ENCODE results near the gene FAM184B.
"Not testable (repeated sequence)": the region's sequence is repeated elsewhere in the genome, so short reads cannot be mapped to it uniquely, and the experiment has no call there.

Gene FAM184B

GRCh38 chr4:17715511-17715910, 65.9 kb downstream of the FAM184B start:
- Histone ChIP-seq H2AFZ (ENCODE audit: low read length) (no peak overlapping the region), H3K14ac (ENCODE audit: low read length) (no peak overlapping the region), H3K23ac (ENCODE audit: low read depth, low read length, poor library complexity) (no peak overlapping the region), H3K9me3 (replicated peaks in 1 of 2; ENCODE audit: control insufficient read depth in 2 of 2, insufficient read depth in 1 of 2, low read depth in 1 of 2, low read length in 2 of 2) (no peaks in the 10 kb centered on the region), H2BK120ac (ENCODE audit: low read depth, low read length) (no peak overlapping the region), H3K27me3 (ENCODE audit: control insufficient read depth in 3 of 3, insufficient read depth in 3 of 3, low read depth in 1 of 3, low read length in 3 of 3) (no peaks in the 10 kb centered on the region), H3K27ac (replicated peaks; ENCODE audit: low read length) (no peak overlapping the region), H4K91ac (ENCODE audit: low read depth, low read length, poor library complexity) (no peak overlapping the region), H2BK15ac (ENCODE audit: low read length) (no peak overlapping the region), H2AK5ac (ENCODE audit: low read depth, low read length) (no peak overlapping the region), H3K4me3 (ENCODE audit: low read length in 2 of 2) (no peak overlapping the region), H3K36me3 (replicated peaks in 1 of 2; ENCODE audit: control insufficient read depth in 2 of 2, insufficient read depth in 2 of 2, low read length in 2 of 2) (no peaks in the 10 kb centered on the region), H3K9ac (ENCODE audit: low read depth, low read length, poor library complexity) (no peak overlapping the region), H3K4me1 (ENCODE audit: control insufficient read depth in 2 of 2, insufficient read depth in 1 of 2, low read depth in 1 of 2, low read length in 2 of 2) (peaks cover 0 to 19% of the 10 kb centered on the region in 2 donors), H3K18ac (ENCODE audit: low read length) (no peak overlapping the region), H3K79me1 (ENCODE audit: low read depth, low read length) (no peaks in the 10 kb centered on the region), H4K8ac (ENCODE audit: low read depth, low read length) (no peak overlapping the region), H3K4me2 (ENCODE audit: insufficient read depth, low read length, poor library complexity, severe bottlenecking) (no peak overlapping the region), H3K4ac (ENCODE audit: low read length) (no peak overlapping the region), H2BK5ac (ENCODE audit: low read length) (no peak overlapping the region), H2BK12ac (ENCODE audit: low read length) (no peak overlapping the region)
- no peak for DNase-seq (ENCODE audit: low spot score)
- no CpG with 5 or more reads among the region's 2 CpGs for WGBS, 2 donors (ENCODE audit: extremely low coverage in 2 of 2, insufficient read length in 2 of 2, insufficient replicate concordance in 1 of 2)

- H3K4ac ChIP-seq (ENCODE audit: low read length) = no peak overlapping the region
- no peak overlapping the region for H4K91ac ChIP-seq (ENCODE audit: low read depth, low read length, poor library complexity)
- H3K4me1 ChIP-seq (ENCODE audit: control insufficient read depth in 2 of 2, insufficient read depth in 1 of 2, low read depth in 1 of 2, low read length in 2 of 2) = peaks cover 0 to 19% of the 10 kb centered on the region in 2 donors
- no peak overlapping the region for H3K18ac ChIP-seq (ENCODE audit: low read length)
- H3K27ac ChIP-seq (replicated peaks; ENCODE audit: low read length) = no peak overlapping the region
- H4K8ac ChIP-seq (ENCODE audit: low read depth, low read length) = no peak overlapping the region
- H2BK12ac ChIP-seq (ENCODE audit: low read length) = no peak overlapping the region
- no CpG with 5 or more reads among the region's 5 CpGs for WGBS, 2 donors (ENCODE audit: extremely low coverage in 2 of 2, insufficient read length in 2 of 2, insufficient replicate concordance in 1 of 2)
- H3K9ac ChIP-seq (ENCODE audit: low read depth, low read length, poor library complexity) = no peak overlapping the region
- H2BK120ac ChIP-seq (ENCODE audit: low read depth, low read length) = no peak overlapping the region
- no peaks in the 10 kb centered on the region for H3K9me3 ChIP-seq (replicated peaks in 1 of 2; ENCODE audit: control insufficient read depth in 2 of 2, insufficient read depth in 1 of 2, low read depth in 1 of 2, low read length in 2 of 2)
- no peak overlapping the region for H3K4me3 ChIP-seq (ENCODE audit: low read length in 2 of 2)
- H3K27me3 ChIP-seq (ENCODE audit: control insufficient read depth in 3 of 3, insufficient read depth in 3 of 3, low read depth in 1 of 3, low read length in 3 of 3) = no peaks in the 10 kb centered on the region
- H2AFZ ChIP-seq (ENCODE audit: low read length) = no peak overlapping the region
- no peak overlapping the region for H2AK5ac ChIP-seq (ENCODE audit: low read depth, low read length)
- no peak overlapping the region for H3K23ac ChIP-seq (ENCODE audit: low read depth, low read length, poor library complexity)
- H2BK15ac ChIP-seq (ENCODE audit: low read length) = no peak overlapping the region
- no peak for DNase-seq (ENCODE audit: low spot score)
- H3K79me1 ChIP-seq (ENCODE audit: low read depth, low read length) = no peaks in the 10 kb centered on the region
- H3K14ac ChIP-seq (ENCODE audit: low read length) = no peak overlapping the region
- no peak overlapping the region for H2BK5ac ChIP-seq (ENCODE audit: low read length)
- no peak overlapping the region for H3K4me2 ChIP-seq (ENCODE audit: insufficient read depth, low read length, poor library complexity, severe bottlenecking)
- H3K36me3 ChIP-seq (replicated peaks in 1 of 2; ENCODE audit: control insufficient read depth in 2 of 2, insufficient read depth in 2 of 2, low read length in 2 of 2) = no peaks in the 10 kb centered on the region
These were observed 67.6 kb downstream of the FAM184B start for GRCh38 chr4:17713779-17714178.

GRCh38 chr4:17712166-17712565, 69.3 kb downstream of the FAM184B start:
- Histone ChIP-seq H4K8ac (ENCODE audit: low read depth, low read length) (no peak overlapping the region), H3K4me3 (ENCODE audit: low read length in 2 of 2) (no peak overlapping the region), H4K91ac (ENCODE audit: low read depth, low read length, poor library complexity) (no peak overlapping the region), H3K14ac (ENCODE audit: low read length) (no peak overlapping the region), H3K23ac (ENCODE audit: low read depth, low read length, poor library complexity) (no peak overlapping the region), H2BK12ac (ENCODE audit: low read length) (no peak overlapping the region), H2AK5ac (ENCODE audit: low read depth, low read length) (no peak overlapping the region), H3K36me3 (replicated peaks in 1 of 2; ENCODE audit: control insufficient read depth in 2 of 2, insufficient read depth in 2 of 2, low read length in 2 of 2) (no peaks in the 10 kb centered on the region), H3K4me2 (ENCODE audit: insufficient read depth, low read length, poor library complexity, severe bottlenecking) (no peak overlapping the region), H3K27ac (replicated peaks; ENCODE audit: low read length) (no peak overlapping the region), H3K18ac (ENCODE audit: low read length) (no peak overlapping the region), H3K4ac (ENCODE audit: low read length) (no peak overlapping the region), H2AFZ (ENCODE audit: low read length) (no peak overlapping the region), H3K9me3 (replicated peaks in 1 of 2; ENCODE audit: control insufficient read depth in 2 of 2, insufficient read depth in 1 of 2, low read depth in 1 of 2, low read length in 2 of 2) (no peaks in the 10 kb centered on the region), H2BK15ac (ENCODE audit: low read length) (no peak overlapping the region), H3K9ac (ENCODE audit: low read depth, low read length, poor library complexity) (no peak overlapping the region), H2BK120ac (ENCODE audit: low read depth, low read length) (no peak overlapping the region), H3K4me1 (ENCODE audit: control insufficient read depth in 2 of 2, insufficient read depth in 1 of 2, low read depth in 1 of 2, low read length in 2 of 2) (peaks cover 0 to 7% of the 10 kb centered on the region in 2 donors), H2BK5ac (ENCODE audit: low read length) (no peak overlapping the region), H3K27me3 (ENCODE audit: control insufficient read depth in 3 of 3, insufficient read depth in 3 of 3, low read depth in 1 of 3, low read length in 3 of 3) (no peaks in the 10 kb centered on the region), H3K79me1 (ENCODE audit: low read depth, low read length) (no peaks in the 10 kb centered on the region)
- no CpG with 5 or more reads among the region's 5 CpGs for WGBS, 2 donors (ENCODE audit: extremely low coverage in 2 of 2, insufficient read length in 2 of 2, insufficient replicate concordance in 1 of 2)
- DNase-seq (ENCODE audit: low spot score) = no peak

DNA sequence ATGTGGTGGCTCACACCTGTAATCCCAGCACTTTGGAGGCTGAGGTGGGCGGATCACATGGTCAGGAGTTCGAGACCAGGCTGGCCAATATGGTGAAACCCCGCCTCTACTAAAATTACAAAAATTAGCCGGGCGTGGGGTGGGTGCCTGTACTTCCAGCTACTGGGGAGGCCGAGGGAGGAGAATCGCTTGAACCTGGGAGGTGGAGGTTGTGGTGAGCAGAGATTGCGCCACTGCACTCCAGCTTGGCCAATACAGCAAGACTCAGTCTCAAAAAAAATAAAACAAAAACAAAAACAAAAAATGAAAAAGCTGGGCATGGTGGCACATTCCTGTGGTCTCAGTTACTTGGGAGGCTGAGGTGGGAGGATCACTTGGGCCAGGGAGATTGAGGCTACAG, 70.2 kb downstream of the FAM184B start:
- no CpG with 5 or more reads among the region's 8 CpGs for WGBS, 2 donors (ENCODE audit: extremely low coverage in 2 of 2, insufficient read length in 2 of 2, insufficient replicate concordance in 1 of 2)
- not testable (repeated sequence) for H2BK12ac ChIP-seq (ENCODE audit: low read length); H3K27me3 ChIP-seq (ENCODE audit: control insufficient read depth in 3 of 3, insufficient read depth in 3 of 3, low read depth in 1 of 3, low read length in 3 of 3); H4K8ac ChIP-seq (ENCODE audit: low read depth, low read length); H3K18ac ChIP-seq (ENCODE audit: low read length); H3K23ac ChIP-seq (ENCODE audit: low read depth, low read length, poor library complexity); H3K27ac ChIP-seq (replicated peaks; ENCODE audit: low read length); H3K4me2 ChIP-seq (ENCODE audit: insufficient read depth, low read length, poor library complexity, severe bottlenecking); DNase-seq (ENCODE audit: low spot score); H3K4me3 ChIP-seq (ENCODE audit: low read length in 2 of 2); H2BK15ac ChIP-seq (ENCODE audit: low read length); H2AK5ac ChIP-seq (ENCODE audit: low read depth, low read length); H3K79me1 ChIP-seq (ENCODE audit: low read depth, low read length); H4K91ac ChIP-seq (ENCODE audit: low read depth, low read length, poor library complexity); H3K9ac ChIP-seq (ENCODE audit: low read depth, low read length, poor library complexity); H3K36me3 ChIP-seq (replicated peaks in 1 of 2; ENCODE audit: control insufficient read depth in 2 of 2, insufficient read depth in 2 of 2, low read length in 2 of 2); H2BK5ac ChIP-seq (ENCODE audit: low read length); H3K4me1 ChIP-seq (ENCODE audit: control insufficient read depth in 2 of 2, insufficient read depth in 1 of 2, low read depth in 1 of 2, low read length in 2 of 2); H3K14ac ChIP-seq (ENCODE audit: low read length); H3K4ac ChIP-seq (ENCODE audit: low read length); H2BK120ac ChIP-seq (ENCODE audit: low read depth, low read length); H3K9me3 ChIP-seq (replicated peaks in 1 of 2; ENCODE audit: control insufficient read depth in 2 of 2, insufficient read depth in 1 of 2, low read depth in 1 of 2, low read length in 2 of 2); H2AFZ ChIP-seq (ENCODE audit: low read length)
